K562 (cell line): ENCODE measurements around the gene TCF12.

Experiments
- CHD4 ChIP-seq: fragments of 200-600 bp; sonication (generic); IDR thresholded peaks from 3 replicates; pipeline ENCODE4 v1.6.1; 2012; ENCODE audit warnings: low read depth, mild to moderate bottlenecking, mixed read lengths, low read length, inconsistent platforms; ENCODE audit not compliant: insufficient read depth, insufficient replicate concordance, poor library complexity, severe bottlenecking
- ETS2 ChIP-seq: IDR thresholded peaks from 2 replicates; pipeline ENCODE4 v1.6.1; 2016; ENCODE audit warnings: borderline replicate concordance, missing genetic modification characterization, mild to moderate bottlenecking, moderate library complexity, missing compliant biosample characterization; ENCODE audit not compliant: poor library complexity, severe bottlenecking
- ETV1 ChIP-seq: fragments of 450-650 bp; conservative IDR thresholded peaks from 2 replicates; pipeline ENCODE4 v1.6.1; 2016; ENCODE audit warnings: missing genetic modification characterization, control low read depth, low read depth, missing compliant biosample characterization
- HOMEZ ChIP-seq: fragments of 250-450 bp; sonication (Bioruptor Pico); IDR thresholded peaks from 2 replicates; pipeline ENCODE4 v1.4.0; 2020; ENCODE audit warnings: mild to moderate bottlenecking, moderate library complexity
- KDM4B ChIP-seq, 2 experiments: fragments of 450-650 bp in 1 of 2; sonication (generic) in 1 of 2; IDR thresholded peaks; 2 replicates each; pipeline ENCODE4 v1.6.1; 2016 to 2017; ENCODE audit warnings: borderline replicate concordance in 2 of 2, antibody characterized with exemption in 1 of 2, low read depth in 1 of 2, mild to moderate bottlenecking in 1 of 2
- MAX ChIP-seq: sonication (generic); formaldehyde crosslinking; IDR thresholded peaks from 2 replicates; pipeline ENCODE4 v1.9.0; 2022; ENCODE audit warnings: mild to moderate bottlenecking, missing genetic modification reagents
- POLR2AphosphoS2 ChIP-seq: IDR thresholded peaks from 2 replicates; pipeline ENCODE4 v1.6.1; 2012; ENCODE audit warnings: low read length, improper control_type of control experiment
- POLR2AphosphoS5 ChIP-seq: IDR thresholded peaks from 2 replicates; pipeline ENCODE4 v1.6.1; 2011; ENCODE audit warnings: mild to moderate bottlenecking, low read depth, low read length, moderate library complexity; ENCODE audit not compliant: control insufficient read depth, insufficient read depth
- ZNF3 ChIP-seq: fragments of 250-450 bp; sonication (Bioruptor Pico); IDR thresholded peaks from 2 replicates; pipeline ENCODE4 v1.5.0; 2021; ENCODE audit warnings: mild to moderate bottlenecking, moderate library complexity
- TF ChIP-seq, protein P1 (sequence below): fragments of 250-450 bp; sonication (Bioruptor Pico); IDR thresholded peaks from 2 replicates; pipeline ENCODE4 v1.4.0; 2020; ENCODE audit warnings: mild to moderate bottlenecking, moderate library complexity
- TF ChIP-seq, protein P2 (sequence below): fragments of 200-600 bp; sonication (generic); IDR thresholded peaks from one replicate; pipeline ENCODE4 v1.6.1; 2012; ENCODE audit warnings: mild to moderate bottlenecking, low read depth, low read length, inconsistent platforms

DNA sequence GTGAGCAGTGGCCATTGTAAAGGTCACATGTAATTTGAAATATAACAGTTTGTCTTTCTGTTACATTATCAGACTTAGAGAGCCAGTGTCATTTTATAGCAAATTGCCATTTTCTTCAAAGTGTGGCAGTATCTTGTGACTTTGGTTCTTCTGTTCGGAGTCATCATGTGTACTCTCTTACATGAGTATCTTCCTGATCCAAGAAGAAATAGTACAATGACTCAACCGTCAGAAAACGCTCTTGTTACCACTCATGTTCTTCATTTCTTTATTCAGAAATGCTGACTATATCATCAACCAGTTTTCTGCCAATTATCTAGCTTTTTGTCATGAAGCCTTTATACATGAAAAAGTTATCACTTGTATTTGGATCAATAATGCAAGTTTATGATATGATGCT is 364.2 kb downstream of the TCF12 start:
- TF ChIP-seq CHD4 (no peak), ETV1 (no peak), MAX (CRISPR knock-in tag) (no peak), POLR2AphosphoS2 (no peak), HOMEZ (CRISPR knock-in tag) (no peak), KDM4B (IDR thresholded peaks at IDR 0.05; ENCODE audit: borderline replicate concordance in 2 of 2, low read depth in 1 of 2) (no peak), POLR2AphosphoS5 (no peak), ZNF3 (CRISPR knock-in tag) (no peak), ETS2 (no peak)
- TF ChIP-seq, protein P1, sequence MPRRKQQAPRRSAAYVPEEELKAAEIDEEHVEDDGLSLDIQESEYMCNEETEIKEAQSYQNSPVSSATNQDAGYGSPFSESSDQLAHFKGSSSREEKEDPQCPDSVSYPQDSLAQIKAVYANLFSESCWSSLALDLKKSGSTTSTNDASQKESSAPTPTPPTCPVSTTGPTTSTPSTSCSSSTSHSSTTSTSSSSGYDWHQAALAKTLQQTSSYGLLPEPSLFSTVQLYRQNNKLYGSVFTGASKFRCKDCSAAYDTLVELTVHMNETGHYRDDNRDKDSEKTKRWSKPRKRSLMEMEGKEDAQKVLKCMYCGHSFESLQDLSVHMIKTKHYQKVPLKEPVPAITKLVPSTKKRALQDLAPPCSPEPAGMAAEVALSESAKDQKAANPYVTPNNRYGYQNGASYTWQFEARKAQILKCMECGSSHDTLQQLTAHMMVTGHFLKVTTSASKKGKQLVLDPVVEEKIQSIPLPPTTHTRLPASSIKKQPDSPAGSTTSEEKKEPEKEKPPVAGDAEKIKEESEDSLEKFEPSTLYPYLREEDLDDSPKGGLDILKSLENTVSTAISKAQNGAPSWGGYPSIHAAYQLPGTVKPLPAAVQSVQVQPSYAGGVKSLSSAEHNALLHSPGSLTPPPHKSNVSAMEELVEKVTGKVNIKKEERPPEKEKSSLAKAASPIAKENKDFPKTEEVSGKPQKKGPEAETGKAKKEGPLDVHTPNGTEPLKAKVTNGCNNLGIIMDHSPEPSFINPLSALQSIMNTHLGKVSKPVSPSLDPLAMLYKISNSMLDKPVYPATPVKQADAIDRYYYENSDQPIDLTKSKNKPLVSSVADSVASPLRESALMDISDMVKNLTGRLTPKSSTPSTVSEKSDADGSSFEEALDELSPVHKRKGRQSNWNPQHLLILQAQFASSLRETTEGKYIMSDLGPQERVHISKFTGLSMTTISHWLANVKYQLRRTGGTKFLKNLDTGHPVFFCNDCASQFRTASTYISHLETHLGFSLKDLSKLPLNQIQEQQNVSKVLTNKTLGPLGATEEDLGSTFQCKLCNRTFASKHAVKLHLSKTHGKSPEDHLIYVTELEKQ (CRISPR knock-in tag), result no peak
- TF ChIP-seq, protein P2, sequence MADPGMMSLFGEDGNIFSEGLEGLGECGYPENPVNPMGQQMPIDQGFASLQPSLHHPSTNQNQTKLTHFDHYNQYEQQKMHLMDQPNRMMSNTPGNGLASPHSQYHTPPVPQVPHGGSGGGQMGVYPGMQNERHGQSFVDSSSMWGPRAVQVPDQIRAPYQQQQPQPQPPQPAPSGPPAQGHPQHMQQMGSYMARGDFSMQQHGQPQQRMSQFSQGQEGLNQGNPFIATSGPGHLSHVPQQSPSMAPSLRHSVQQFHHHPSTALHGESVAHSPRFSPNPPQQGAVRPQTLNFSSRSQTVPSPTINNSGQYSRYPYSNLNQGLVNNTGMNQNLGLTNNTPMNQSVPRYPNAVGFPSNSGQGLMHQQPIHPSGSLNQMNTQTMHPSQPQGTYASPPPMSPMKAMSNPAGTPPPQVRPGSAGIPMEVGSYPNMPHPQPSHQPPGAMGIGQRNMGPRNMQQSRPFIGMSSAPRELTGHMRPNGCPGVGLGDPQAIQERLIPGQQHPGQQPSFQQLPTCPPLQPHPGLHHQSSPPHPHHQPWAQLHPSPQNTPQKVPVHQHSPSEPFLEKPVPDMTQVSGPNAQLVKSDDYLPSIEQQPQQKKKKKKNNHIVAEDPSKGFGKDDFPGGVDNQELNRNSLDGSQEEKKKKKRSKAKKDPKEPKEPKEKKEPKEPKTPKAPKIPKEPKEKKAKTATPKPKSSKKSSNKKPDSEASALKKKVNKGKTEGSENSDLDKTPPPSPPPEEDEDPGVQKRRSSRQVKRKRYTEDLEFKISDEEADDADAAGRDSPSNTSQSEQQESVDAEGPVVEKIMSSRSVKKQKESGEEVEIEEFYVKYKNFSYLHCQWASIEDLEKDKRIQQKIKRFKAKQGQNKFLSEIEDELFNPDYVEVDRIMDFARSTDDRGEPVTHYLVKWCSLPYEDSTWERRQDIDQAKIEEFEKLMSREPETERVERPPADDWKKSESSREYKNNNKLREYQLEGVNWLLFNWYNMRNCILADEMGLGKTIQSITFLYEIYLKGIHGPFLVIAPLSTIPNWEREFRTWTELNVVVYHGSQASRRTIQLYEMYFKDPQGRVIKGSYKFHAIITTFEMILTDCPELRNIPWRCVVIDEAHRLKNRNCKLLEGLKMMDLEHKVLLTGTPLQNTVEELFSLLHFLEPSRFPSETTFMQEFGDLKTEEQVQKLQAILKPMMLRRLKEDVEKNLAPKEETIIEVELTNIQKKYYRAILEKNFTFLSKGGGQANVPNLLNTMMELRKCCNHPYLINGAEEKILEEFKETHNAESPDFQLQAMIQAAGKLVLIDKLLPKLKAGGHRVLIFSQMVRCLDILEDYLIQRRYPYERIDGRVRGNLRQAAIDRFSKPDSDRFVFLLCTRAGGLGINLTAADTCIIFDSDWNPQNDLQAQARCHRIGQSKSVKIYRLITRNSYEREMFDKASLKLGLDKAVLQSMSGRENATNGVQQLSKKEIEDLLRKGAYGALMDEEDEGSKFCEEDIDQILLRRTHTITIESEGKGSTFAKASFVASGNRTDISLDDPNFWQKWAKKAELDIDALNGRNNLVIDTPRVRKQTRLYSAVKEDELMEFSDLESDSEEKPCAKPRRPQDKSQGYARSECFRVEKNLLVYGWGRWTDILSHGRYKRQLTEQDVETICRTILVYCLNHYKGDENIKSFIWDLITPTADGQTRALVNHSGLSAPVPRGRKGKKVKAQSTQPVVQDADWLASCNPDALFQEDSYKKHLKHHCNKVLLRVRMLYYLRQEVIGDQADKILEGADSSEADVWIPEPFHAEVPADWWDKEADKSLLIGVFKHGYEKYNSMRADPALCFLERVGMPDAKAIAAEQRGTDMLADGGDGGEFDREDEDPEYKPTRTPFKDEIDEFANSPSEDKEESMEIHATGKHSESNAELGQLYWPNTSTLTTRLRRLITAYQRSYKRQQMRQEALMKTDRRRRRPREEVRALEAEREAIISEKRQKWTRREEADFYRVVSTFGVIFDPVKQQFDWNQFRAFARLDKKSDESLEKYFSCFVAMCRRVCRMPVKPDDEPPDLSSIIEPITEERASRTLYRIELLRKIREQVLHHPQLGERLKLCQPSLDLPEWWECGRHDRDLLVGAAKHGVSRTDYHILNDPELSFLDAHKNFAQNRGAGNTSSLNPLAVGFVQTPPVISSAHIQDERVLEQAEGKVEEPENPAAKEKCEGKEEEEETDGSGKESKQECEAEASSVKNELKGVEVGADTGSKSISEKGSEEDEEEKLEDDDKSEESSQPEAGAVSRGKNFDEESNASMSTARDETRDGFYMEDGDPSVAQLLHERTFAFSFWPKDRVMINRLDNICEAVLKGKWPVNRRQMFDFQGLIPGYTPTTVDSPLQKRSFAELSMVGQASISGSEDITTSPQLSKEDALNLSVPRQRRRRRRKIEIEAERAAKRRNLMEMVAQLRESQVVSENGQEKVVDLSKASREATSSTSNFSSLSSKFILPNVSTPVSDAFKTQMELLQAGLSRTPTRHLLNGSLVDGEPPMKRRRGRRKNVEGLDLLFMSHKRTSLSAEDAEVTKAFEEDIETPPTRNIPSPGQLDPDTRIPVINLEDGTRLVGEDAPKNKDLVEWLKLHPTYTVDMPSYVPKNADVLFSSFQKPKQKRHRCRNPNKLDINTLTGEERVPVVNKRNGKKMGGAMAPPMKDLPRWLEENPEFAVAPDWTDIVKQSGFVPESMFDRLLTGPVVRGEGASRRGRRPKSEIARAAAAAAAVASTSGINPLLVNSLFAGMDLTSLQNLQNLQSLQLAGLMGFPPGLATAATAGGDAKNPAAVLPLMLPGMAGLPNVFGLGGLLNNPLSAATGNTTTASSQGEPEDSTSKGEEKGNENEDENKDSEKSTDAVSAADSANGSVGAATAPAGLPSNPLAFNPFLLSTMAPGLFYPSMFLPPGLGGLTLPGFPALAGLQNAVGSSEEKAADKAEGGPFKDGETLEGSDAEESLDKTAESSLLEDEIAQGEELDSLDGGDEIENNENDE, result no peak
